H1 (cell line): Measurements from ENCODE around the gene CCDC81. TPM values are rescaled to one million over a fixed set of nuclear protein-coding genes. Genes with fewer than 3 reads are reported as not detected.

Experiments
- CTCF ChIA-PET: fragments of 300-600 bp; sonication (Branson Sonifier 250); formaldehyde crosslinking; loops from one replicate; lab custom pipeline; 2021; ENCODE audit not compliant: partially characterized antibody; lab: Charles Lee
- POLR2A ChIA-PET: fragments of 300-600 bp; sonication (Branson Sonifier 250); formaldehyde crosslinking; loops from one replicate; lab custom pipeline; 2021; ENCODE audit warnings: inconsistent platforms; ENCODE audit not compliant: partially characterized antibody; lab: Charles Lee
- DNase-seq, 2 experiments: peaks; one replicate each; pipeline versions ENCODE4 v3.0.0 to v3.0.0-alpha.2; 2010 to 2022; ENCODE audit warnings: low spot score in 2 of 2, low read depth in 1 of 2, mixed read lengths in 1 of 2
- FAIRE-seq: peaks from 2 replicates; lab custom pipeline; 2011; peaks lifted over from hg19 to GRCh38; lab: Jason Lieb, UNC
- H2AFZ ChIP-seq: 2 replicates; pipeline ENCODE4 v1.8.1; 2012; ENCODE audit warnings: low read length, inconsistent platforms
- H2AK5ac ChIP-seq: 2 replicates; pipeline ENCODE4 v1.6.1; 2013; ENCODE audit warnings: low read depth, low read length
- H2BK120ac ChIP-seq: replicated peaks from 2 replicates; pipeline ENCODE3; 2013; ENCODE audit warnings: low read depth, low read length, inconsistent platforms
- H2BK12ac ChIP-seq: 2 replicates; pipeline ENCODE4 v1.6.1; 2013; ENCODE audit warnings: low read depth, low read length
- H2BK15ac ChIP-seq: 2 replicates; pipeline ENCODE4 v1.6.1; 2013; ENCODE audit warnings: low read length
- H2BK20ac ChIP-seq: 2 replicates; pipeline ENCODE4 v1.6.1; 2013; ENCODE audit warnings: low read length
- H2BK5ac ChIP-seq: 2 replicates; pipeline ENCODE4 v1.6.1; 2013; ENCODE audit warnings: low read depth, low read length
- H3K14ac ChIP-seq: 2 replicates; pipeline ENCODE4 v1.6.1; 2013; ENCODE audit warnings: inconsistent platforms; ENCODE audit not compliant: insufficient read length
- H3K18ac ChIP-seq: 2 replicates; pipeline ENCODE4 v1.6.1; 2013; ENCODE audit warnings: low read length; ENCODE audit errors: extremely low read depth
- H3K23ac ChIP-seq: 2 replicates; pipeline ENCODE4 v1.6.1; 2013; ENCODE audit warnings: inconsistent platforms; ENCODE audit not compliant: insufficient read length
- H3K23me2 ChIP-seq: 2 replicates; pipeline ENCODE4 v1.6.1; 2013; ENCODE audit warnings: low read depth, low read length
- H3K27ac ChIP-seq: 2 replicates; pipeline ENCODE4 v1.6.1; 2011; ENCODE audit warnings: low read depth, low read length, inconsistent platforms
- H3K27me3 ChIP-seq, 4 experiments: replicated peaks in 1 of 4; 1 replicate in 1 of 4; 2 replicates in 3 of 4; pipeline versions ENCODE4 v1.6.1 to v1.8.1; 2011 to 2013; ENCODE audit warnings: low read length in 3 of 4, mild to moderate bottlenecking in 3 of 4, inconsistent platforms in 2 of 4, mixed read lengths in 2 of 4, moderate library complexity in 1 of 4; ENCODE audit not compliant: control insufficient read depth in 3 of 4, insufficient read depth in 3 of 4; ENCODE audit errors: extremely low read depth in 1 of 4
- H3K36me3 ChIP-seq, 4 experiments: 2 replicates each; pipeline versions ENCODE4 v1.6.1 to v1.8.1; 2011 to 2013; ENCODE audit warnings: mild to moderate bottlenecking in 4 of 4, low read length in 3 of 4, moderate library complexity in 2 of 4, control low read depth in 1 of 4, inconsistent platforms in 1 of 4; ENCODE audit not compliant: insufficient read depth in 4 of 4, control insufficient read depth in 2 of 4
- H3K4ac ChIP-seq: replicated peaks from 2 replicates; pipeline ENCODE3; 2013; ENCODE audit warnings: low read length, low read depth, mixed read lengths, inconsistent platforms; ENCODE audit not compliant: insufficient read length
- H3K4me1 ChIP-seq, 4 experiments: replicated peaks in 1 of 4; 1 replicate in 1 of 4; 2 replicates in 3 of 4; pipeline versions ENCODE4 v1.6.1 to v1.8.1; 2011 to 2013; ENCODE audit warnings: low read length in 3 of 4, inconsistent platforms in 2 of 4, mixed read lengths in 1 of 4; ENCODE audit not compliant: insufficient read depth in 4 of 4, control insufficient read depth in 3 of 4
- H3K4me2 ChIP-seq, 2 experiments: 2 replicates each; pipeline versions ENCODE4 v1.6.1 to v1.8.1; 2011 to 2013; ENCODE audit warnings: low read depth in 2 of 2, low read length in 2 of 2, control low read depth in 1 of 2, inconsistent platforms in 1 of 2, mild to moderate bottlenecking in 1 of 2; ENCODE audit not compliant: insufficient read depth in 1 of 2
- H3K4me3 ChIP-seq, 4 experiments: fragments of 200-600, 300-600 bp in 1 of 4; sonication (generic), shearing (Covaris generic), sonication (Bioruptor Twin) in 1 of 4; 2 replicates each; pipeline versions ENCODE4 v1.5.1 to v1.8.1; 2011 to 2016; ENCODE audit warnings: low read length in 4 of 4, low read depth in 3 of 4, control low read depth in 2 of 4, inconsistent platforms in 2 of 4, mild to moderate bottlenecking in 2 of 4, mixed read lengths in 1 of 4, moderate library complexity in 1 of 4; ENCODE audit not compliant: insufficient read depth in 2 of 4; ENCODE audit errors: extremely low read depth in 1 of 4
- H3K56ac ChIP-seq: replicated peaks from 2 replicates; pipeline ENCODE3; 2013; ENCODE audit warnings: low read depth, mild to moderate bottlenecking, mixed read lengths, low read length, inconsistent platforms; ENCODE audit not compliant: insufficient read length
- H3K79me1 ChIP-seq: 2 replicates; pipeline ENCODE4 v1.6.1; 2013; ENCODE audit warnings: low read depth, low read length, control low read depth
- H3K79me2 ChIP-seq, 2 experiments: 2 replicates each; pipeline versions ENCODE4 v1.6.1 to v1.8.1; 2012 to 2013; ENCODE audit warnings: low read length in 2 of 2, mild to moderate bottlenecking in 2 of 2, inconsistent platforms in 1 of 2; ENCODE audit not compliant: insufficient read depth in 2 of 2, control insufficient read depth in 1 of 2
- H3K9ac ChIP-seq, 4 experiments: replicated peaks in 1 of 4; 1 replicate in 1 of 4; 2 replicates in 3 of 4; pipeline versions ENCODE4 v1.6.1 to v1.8.1; 2011 to 2013; ENCODE audit warnings: low read depth in 3 of 4, low read length in 3 of 4, control low read depth in 2 of 4, mild to moderate bottlenecking in 2 of 4, moderate library complexity in 2 of 4, inconsistent platforms in 1 of 4; ENCODE audit errors: extremely low read depth in 1 of 4
- H3K9me3 ChIP-seq, 2 experiments: 2 replicates each; pipeline versions ENCODE4 v1.6.1 to v1.8.1; 2012 to 2013; ENCODE audit warnings: mild to moderate bottlenecking in 2 of 2, moderate library complexity in 2 of 2, control low read depth in 1 of 2, inconsistent platforms in 1 of 2, low read depth in 1 of 2, low read length in 1 of 2, mixed read lengths in 1 of 2; ENCODE audit not compliant: insufficient read depth in 2 of 2
- H4K20me1 ChIP-seq, 2 experiments: replicated peaks in 1 of 2; 2 replicates each; pipeline versions ENCODE3 to v1.8.1; 2011 to 2013; ENCODE audit warnings: inconsistent platforms in 2 of 2, low read length in 2 of 2, mild to moderate bottlenecking in 1 of 2; ENCODE audit not compliant: insufficient read depth in 2 of 2, control insufficient read depth in 1 of 2
- H4K5ac ChIP-seq: 2 replicates; pipeline ENCODE4 v1.6.1; 2013; ENCODE audit warnings: low read length, low read depth, mixed read lengths, inconsistent platforms; ENCODE audit not compliant: insufficient read length
- H4K8ac ChIP-seq: 2 replicates; pipeline ENCODE4 v1.8.0; 2013; ENCODE audit warnings: mild to moderate bottlenecking, moderate library complexity, low read length, inconsistent platforms; ENCODE audit not compliant: insufficient read depth; ENCODE audit errors: extremely low read depth
- H4K91ac ChIP-seq: replicated peaks from 2 replicates; pipeline ENCODE3; 2013; ENCODE audit warnings: low read length, mixed read lengths, inconsistent platforms; ENCODE audit not compliant: insufficient read length
- CBX8 ChIP-seq: fragments of 300-800, 300-1000 bp; sonication (generic); IDR thresholded peaks from 2 replicates; pipeline ENCODE4 v1.7.1; 2016; ENCODE audit warnings: low read depth, low read length, borderline replicate concordance
- EP300 ChIP-seq, 2 experiments: IDR thresholded peaks; 1 replicate in 1 of 2; 2 replicates in 1 of 2; pipeline ENCODE4 v1.6.1; 2011 to 2012; ENCODE audit warnings: low read depth in 2 of 2, low read length in 2 of 2, mild to moderate bottlenecking in 2 of 2, borderline replicate concordance in 1 of 2, inconsistent platforms in 1 of 2, moderate library complexity in 1 of 2
- SP2 ChIP-seq: IDR thresholded peaks from 2 replicates; pipeline ENCODE4 v1.6.1; 2012; ENCODE audit warnings: mild to moderate bottlenecking, low read length, inconsistent platforms
- WGBS, 2 experiments: shearing (Covaris generic) in 1 of 2; methylation state at CpG; one replicate each; pipeline versions ENCODE4 v1.1.6 to v1.1.7; 2013 to 2015; ENCODE audit warnings: low lambda C conversion rate in 2 of 2, mixed read lengths in 2 of 2, inconsistent platforms in 1 of 2, low coverage in 1 of 2, missing lambda C conversion rate in 1 of 2; ENCODE audit not compliant: insufficient replicate concordance in 2 of 2, insufficient coverage in 1 of 2, insufficient read length in 1 of 2; ENCODE audit errors: extremely low coverage in 1 of 2, missing lambda C conversion rate in 1 of 2; 5-methylcytosine and 5-hydroxymethylcytosine counted together
- polyA plus RNA-seq, 7 experiments: library from polyadenylated mRNA; depleted of rRNA in 3 of 7; stranded (reverse) in 5 of 7; unstranded in 2 of 7; fragments of >200 nt in 5 of 7; fragments of 200-250 nt in 2 of 7; gene quantifications; 1 replicate in 5 of 7; 2 replicates in 1 of 7; 4 replicates in 1 of 7; pipeline versions ENCODE4 v1.2.1 to v1.2.3, GENCODE V29; 2011 to 2013; ENCODE audit warnings: missing spikeins in 2 of 7, mixed read lengths in 2 of 7
- total RNA-seq: library from RNA; stranded (reverse); fragmentation: NEBNext Ultra II Directional; extraction: Animal tissue kit (Norgen Biotek cat#: 25700); gene quantifications from 2 replicates; pipeline ENCODE4 v1.2.1, GENCODE V29; 2021
- TF ChIP-seq, protein P1 (sequence below), 3 experiments: IDR thresholded peaks; 1 replicate in 2 of 3; 2 replicates in 1 of 3; pipeline versions ENCODE4 v1.5.1 to v1.6.1; 2011; ENCODE audit warnings: low read length in 3 of 3, mild to moderate bottlenecking in 3 of 3, inconsistent platforms in 2 of 3, low read depth in 1 of 3, moderate library complexity in 1 of 3; ENCODE audit not compliant: insufficient read depth in 1 of 3; ENCODE audit errors: control extremely low read depth in 1 of 3

Gene CCDC81
- total and polyA plus RNA-seq, 2 of the 8 experiments (the other 6 are each of a cell fraction or from before 2014, with no cell fraction given), result 0.30 to 0.58 TPM

DNA sequence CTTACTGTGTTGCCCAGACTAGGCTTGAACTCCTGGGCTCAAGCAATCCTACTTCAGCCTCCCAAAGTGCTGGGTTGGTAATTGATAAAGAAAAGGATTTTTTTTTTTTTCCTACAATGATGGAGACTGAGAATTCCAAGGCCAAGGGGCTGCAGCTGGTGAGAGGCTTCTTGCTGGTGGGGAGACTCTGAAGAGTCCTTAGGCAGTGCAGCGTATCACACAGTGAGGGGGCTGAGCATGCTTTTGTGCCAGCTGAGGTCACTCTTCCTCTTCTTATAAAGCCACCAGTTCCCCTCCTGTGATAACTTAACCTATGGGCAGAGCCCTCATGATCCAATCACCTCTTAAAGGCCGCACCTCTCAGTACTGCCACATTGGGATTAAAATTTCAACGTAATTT, 28.2 kb upstream of the CCDC81 start:
- Histone ChIP-seq H3K4me2 (no peak overlapping the region), H3K4ac (no peak overlapping the region), H3K4me1 (no peaks in the 10 kb centered on the region), H2AFZ (no peak overlapping the region), H2BK120ac (no peak overlapping the region), H3K27ac (no peak overlapping the region), H4K20me1 (no peaks in the 10 kb centered on the region), H3K9ac (no peak overlapping the region), H4K91ac (no peak overlapping the region), H3K23me2 (no peaks in the 10 kb centered on the region), H3K14ac (no peak overlapping the region), H2BK12ac (no peak overlapping the region), H2BK15ac (no peak overlapping the region), H2AK5ac (no peak overlapping the region), H3K18ac (no peak overlapping the region), H3K9me3 (no peaks in the 10 kb centered on the region), H3K36me3 (peaks cover 0 to 2% (median 0%) of the 10 kb centered on the region in 4 experiments; a peak in 1 of 8 replicates), H3K79me2 (peaks cover 0 to 12% of the 10 kb centered on the region in 2 experiments; a peak in 2 of 4 replicates), H3K56ac (no peak overlapping the region), H2BK20ac (no peak overlapping the region)
- FAIRE-seq, result no peak
- WGBS, 2 experiments, result 79% methylated on average over 3 of the region's 3 CpGs; no CpG with 5 or more reads in 1 of the 2 experiments
- POLR2A ChIA-PET, result interaction anchor here (0.6 to 2.5 kb wide), 3 partner anchors 11 to 44 kb away, joined by 3 to 6 read pairs (median 5); partner anchors contain the start of gene HIKESHI
- no peak for DNase-seq
- TF ChIP-seq, protein P1, sequence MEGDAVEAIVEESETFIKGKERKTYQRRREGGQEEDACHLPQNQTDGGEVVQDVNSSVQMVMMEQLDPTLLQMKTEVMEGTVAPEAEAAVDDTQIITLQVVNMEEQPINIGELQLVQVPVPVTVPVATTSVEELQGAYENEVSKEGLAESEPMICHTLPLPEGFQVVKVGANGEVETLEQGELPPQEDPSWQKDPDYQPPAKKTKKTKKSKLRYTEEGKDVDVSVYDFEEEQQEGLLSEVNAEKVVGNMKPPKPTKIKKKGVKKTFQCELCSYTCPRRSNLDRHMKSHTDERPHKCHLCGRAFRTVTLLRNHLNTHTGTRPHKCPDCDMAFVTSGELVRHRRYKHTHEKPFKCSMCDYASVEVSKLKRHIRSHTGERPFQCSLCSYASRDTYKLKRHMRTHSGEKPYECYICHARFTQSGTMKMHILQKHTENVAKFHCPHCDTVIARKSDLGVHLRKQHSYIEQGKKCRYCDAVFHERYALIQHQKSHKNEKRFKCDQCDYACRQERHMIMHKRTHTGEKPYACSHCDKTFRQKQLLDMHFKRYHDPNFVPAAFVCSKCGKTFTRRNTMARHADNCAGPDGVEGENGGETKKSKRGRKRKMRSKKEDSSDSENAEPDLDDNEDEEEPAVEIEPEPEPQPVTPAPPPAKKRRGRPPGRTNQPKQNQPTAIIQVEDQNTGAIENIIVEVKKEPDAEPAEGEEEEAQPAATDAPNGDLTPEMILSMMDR (IDR thresholded peaks at IDR 0.05; ENCODE audit: control extremely low read depth in 1 of 3, insufficient read depth in 1 of 3, low read depth in 1 of 3, low read length in 3 of 3), result no peak
- TF ChIP-seq SP2 (no peak), CBX8 (no peak), EP300 (IDR thresholded peaks at IDR 0.05; ENCODE audit: borderline replicate concordance in 1 of 2, low read depth in 2 of 2, low read length in 2 of 2) (no peak)
- TF ChIP-seq, all 59 proteins: peak for 0
- no peak overlapping the region for H3K23ac ChIP-seq
- no peak overlapping the region for H3K4me3 ChIP-seq
- H2BK5ac ChIP-seq, result no peak overlapping the region
- H3K79me1 ChIP-seq, result no peaks in the 10 kb centered on the region
- H3K27me3 ChIP-seq, result no peaks in the 10 kb centered on the region
- CTCF ChIA-PET, result interaction anchor here (0.7 to 2.2 kb wide), 6 partner anchors 10 to 813 kb away, joined by 3 to 6 read pairs (median 6); no protein-coding TSS in a partner anchor
- no peak overlapping the region for H4K8ac ChIP-seq
- H4K5ac ChIP-seq, result no peak overlapping the region
